ENCODE results near the gene PIK3R1. TPM values are rescaled to one million over a fixed set of nuclear protein-coding genes. Genes with fewer than 3 reads are reported as not detected.

Gene PIK3R1
- total and polyA plus RNA-seq, 8 donors = 4.2 to 31.5 (median 18.8) TPM

DNA sequence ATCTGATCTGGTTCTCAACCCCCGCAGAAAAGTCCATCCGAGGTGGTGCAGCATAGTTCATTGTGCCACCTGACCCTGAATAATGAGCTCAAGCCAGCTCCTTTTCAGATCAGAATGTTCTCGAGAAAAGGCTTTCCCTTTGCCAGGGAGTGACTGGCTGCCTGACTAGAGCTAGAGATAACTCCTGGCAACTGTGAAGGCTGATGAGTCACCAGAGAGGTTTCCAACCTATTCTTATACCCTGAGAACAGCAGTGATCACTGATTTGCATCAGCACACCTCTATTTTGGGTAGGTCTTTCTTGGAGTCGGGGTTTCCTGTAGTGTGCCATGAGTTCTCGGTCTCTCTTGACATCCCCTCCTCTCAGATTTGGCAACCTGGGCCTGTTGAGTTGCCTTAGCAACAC lies 127.9 kb downstream of the PIK3R1 start:
- H3K27ac ChIP-seq = no peak overlapping the region
- DNase-seq = peak in 3 of 6 donors; percentile 16 to 44 (median 19)
- no peaks in the 10 kb centered on the region for H3K36me3 ChIP-seq
- H3K4me1 ChIP-seq = peaks cover 0 to 4% (median 0%) of the 10 kb centered on the region in 3 donors
- no peak for FAIRE-seq
- ATAC-seq = peak; percentile 84 to 93 (median 90)
- H3K4me3 ChIP-seq = no peak overlapping the region
- no peaks in the 10 kb centered on the region for H3K9me3 ChIP-seq
- intact Hi-C loops (cut with DNase I) = no loop called here
- H3K27me3 ChIP-seq = no peaks in the 10 kb centered on the region
- TF ChIP-seq, protein P1, sequence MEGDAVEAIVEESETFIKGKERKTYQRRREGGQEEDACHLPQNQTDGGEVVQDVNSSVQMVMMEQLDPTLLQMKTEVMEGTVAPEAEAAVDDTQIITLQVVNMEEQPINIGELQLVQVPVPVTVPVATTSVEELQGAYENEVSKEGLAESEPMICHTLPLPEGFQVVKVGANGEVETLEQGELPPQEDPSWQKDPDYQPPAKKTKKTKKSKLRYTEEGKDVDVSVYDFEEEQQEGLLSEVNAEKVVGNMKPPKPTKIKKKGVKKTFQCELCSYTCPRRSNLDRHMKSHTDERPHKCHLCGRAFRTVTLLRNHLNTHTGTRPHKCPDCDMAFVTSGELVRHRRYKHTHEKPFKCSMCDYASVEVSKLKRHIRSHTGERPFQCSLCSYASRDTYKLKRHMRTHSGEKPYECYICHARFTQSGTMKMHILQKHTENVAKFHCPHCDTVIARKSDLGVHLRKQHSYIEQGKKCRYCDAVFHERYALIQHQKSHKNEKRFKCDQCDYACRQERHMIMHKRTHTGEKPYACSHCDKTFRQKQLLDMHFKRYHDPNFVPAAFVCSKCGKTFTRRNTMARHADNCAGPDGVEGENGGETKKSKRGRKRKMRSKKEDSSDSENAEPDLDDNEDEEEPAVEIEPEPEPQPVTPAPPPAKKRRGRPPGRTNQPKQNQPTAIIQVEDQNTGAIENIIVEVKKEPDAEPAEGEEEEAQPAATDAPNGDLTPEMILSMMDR (IDR thresholded peaks at IDR 0.05) = no peak
- 73 to 80% methylated on average over 5 of the region's 5 CpGs for WGBS, 2 donors

- no peaks in the 10 kb centered on the region for H3K9me3 ChIP-seq
- H3K27me3 ChIP-seq = no peaks in the 10 kb centered on the region
- FAIRE-seq = no peak
- ATAC-seq = peak; percentile 35 to 66 (median 38)
- peaks cover 0 to 4% (median 0%) of the 10 kb centered on the region in 3 donors for H3K4me1 ChIP-seq
- intact Hi-C loops (cut with DNase I) = no loop called here
- no peak overlapping the region for H3K27ac ChIP-seq
- no peak for DNase-seq
- no peaks in the 10 kb centered on the region for H3K36me3 ChIP-seq
- TF ChIP-seq, protein P1 (IDR thresholded peaks at IDR 0.05) = no peak
- H3K4me3 ChIP-seq = no peak overlapping the region
- 55 to 63% methylated on average over 4 of the region's 4 CpGs for WGBS, 2 donors
These were observed 129.0 kb downstream of the PIK3R1 start for GRCh38 chr5:68344447-68345111.

GRCh38 chr5:68345171-68345570 lies 129.6 kb downstream of the PIK3R1 start:
- WGBS, 2 donors = 86 to 92% methylated on average over 3 of the region's 3 CpGs
- intact Hi-C loops (cut with DNase I) = no loop called here
- TF ChIP-seq, protein P1 (IDR thresholded peaks at IDR 0.05) = no peak
- Histone ChIP-seq H3K27me3 (no peaks in the 10 kb centered on the region), H3K4me3 (no peak overlapping the region), H3K4me1 (peaks cover 0 to 4% (median 0%) of the 10 kb centered on the region in 3 donors), H3K27ac (no peak overlapping the region), H3K9me3 (no peaks in the 10 kb centered on the region), H3K36me3 (no peaks in the 10 kb centered on the region)
- DNase-seq (no peak), ATAC-seq (no peak), FAIRE-seq (no peak)

- ATAC-seq (no peak), FAIRE-seq (no peak)
These were observed 130.0 kb downstream of the PIK3R1 start for GRCh38 chr5:68345582-68345981.

More at GRCh38 chr5:68345582-68345981, 130.0 kb downstream of the PIK3R1 start:
- Histone ChIP-seq H3K27ac (no peak overlapping the region), H3K4me3 (no peak overlapping the region), H3K27me3 (no peaks in the 10 kb centered on the region), H3K9me3 (no peaks in the 10 kb centered on the region), H3K36me3 (no peaks in the 10 kb centered on the region), H3K4me1 (peaks cover 0 to 4% (median 0%) of the 10 kb centered on the region in 3 donors)
- no peak for DNase-seq
- TF ChIP-seq, protein P1 (IDR thresholded peaks at IDR 0.05) = no peak
- WGBS, 2 donors = 89 to 91% methylated on average over 1 of the region's 1 CpG
- intact Hi-C loops (cut with DNase I) = no loop called here

All from pancreas (tissue), 10 donors.